Fibroblast of lung (primary cell): ENCODE results near the gene SLAMF8.

ENCODE experiments used
- EZH2 ChIP-seq: IDR thresholded peaks from 2 replicates; pipeline ENCODE4 v1.5.1; 2012; ENCODE audit warnings: low read length, control low read depth, mild to moderate bottlenecking; ENCODE audit errors: missing control alignments
- TF ChIP-seq, protein P1 (sequence below), 2 donors: IDR thresholded peaks in 1 of 2; conservative IDR thresholded peaks in 1 of 2; 1 replicate in 1 of 2; 2 replicates in 1 of 2; pipeline ENCODE4 v1.5.1; 2011 to 2012; ENCODE audit warnings: low read length in 2 of 2, control low read depth in 1 of 2, inconsistent platforms in 1 of 2, low read depth in 1 of 2, mild to moderate bottlenecking in 1 of 2

DNA sequence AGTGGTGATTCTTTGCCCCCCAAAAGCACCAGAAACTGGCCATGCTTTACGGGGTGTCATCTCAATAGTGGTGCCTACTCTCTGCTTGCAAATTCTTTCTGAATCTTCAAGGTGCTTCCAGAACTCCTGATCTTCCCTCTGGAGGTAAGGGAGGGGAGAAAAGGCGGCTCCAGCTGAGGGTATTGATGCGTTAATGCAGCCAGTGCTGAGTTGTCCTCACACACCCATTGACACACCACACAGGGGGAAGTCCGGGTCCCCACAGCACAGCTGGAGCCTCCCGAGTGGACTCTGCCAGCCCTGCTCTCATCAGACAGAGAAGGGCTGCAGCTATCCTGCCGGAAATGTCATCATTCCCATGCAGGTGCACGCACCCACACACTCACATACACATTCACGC is 34.5 kb downstream of the SLAMF8 start:
- TF ChIP-seq, protein P1, sequence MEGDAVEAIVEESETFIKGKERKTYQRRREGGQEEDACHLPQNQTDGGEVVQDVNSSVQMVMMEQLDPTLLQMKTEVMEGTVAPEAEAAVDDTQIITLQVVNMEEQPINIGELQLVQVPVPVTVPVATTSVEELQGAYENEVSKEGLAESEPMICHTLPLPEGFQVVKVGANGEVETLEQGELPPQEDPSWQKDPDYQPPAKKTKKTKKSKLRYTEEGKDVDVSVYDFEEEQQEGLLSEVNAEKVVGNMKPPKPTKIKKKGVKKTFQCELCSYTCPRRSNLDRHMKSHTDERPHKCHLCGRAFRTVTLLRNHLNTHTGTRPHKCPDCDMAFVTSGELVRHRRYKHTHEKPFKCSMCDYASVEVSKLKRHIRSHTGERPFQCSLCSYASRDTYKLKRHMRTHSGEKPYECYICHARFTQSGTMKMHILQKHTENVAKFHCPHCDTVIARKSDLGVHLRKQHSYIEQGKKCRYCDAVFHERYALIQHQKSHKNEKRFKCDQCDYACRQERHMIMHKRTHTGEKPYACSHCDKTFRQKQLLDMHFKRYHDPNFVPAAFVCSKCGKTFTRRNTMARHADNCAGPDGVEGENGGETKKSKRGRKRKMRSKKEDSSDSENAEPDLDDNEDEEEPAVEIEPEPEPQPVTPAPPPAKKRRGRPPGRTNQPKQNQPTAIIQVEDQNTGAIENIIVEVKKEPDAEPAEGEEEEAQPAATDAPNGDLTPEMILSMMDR (conservative IDR thresholded peaks at IDR 0.05 in 1 of 2, IDR thresholded peaks at IDR 0.05 in 1 of 2; ENCODE audit: low read depth in 1 of 2, low read length in 2 of 2), result no peak
- no peak for TF ChIP-seq EZH2
